ENCODE measurements around the gene NANOG.
"Not testable (repeated sequence)": the region's sequence is repeated elsewhere in the genome, so short reads cannot be mapped to it uniquely, and the experiment has no call there.

The NANOG gene

GRCh38 chr12:7788884-7789528 is at the start of gene NANOG:
NANOG (plus strand) TSS chr12:7789402; CDS start chr12:7789615, 213 bp downstream.
- not testable (repeated sequence) for H3K27me3 Mint-ChIP-seq; H3K9me3 Mint-ChIP-seq; H3K4me3 Mint-ChIP-seq; H3K4me1 Mint-ChIP-seq (ENCODE audit: low read depth); H3K27ac Mint-ChIP-seq; H3K36me3 Mint-ChIP-seq (ENCODE audit: low read depth)

DNA sequence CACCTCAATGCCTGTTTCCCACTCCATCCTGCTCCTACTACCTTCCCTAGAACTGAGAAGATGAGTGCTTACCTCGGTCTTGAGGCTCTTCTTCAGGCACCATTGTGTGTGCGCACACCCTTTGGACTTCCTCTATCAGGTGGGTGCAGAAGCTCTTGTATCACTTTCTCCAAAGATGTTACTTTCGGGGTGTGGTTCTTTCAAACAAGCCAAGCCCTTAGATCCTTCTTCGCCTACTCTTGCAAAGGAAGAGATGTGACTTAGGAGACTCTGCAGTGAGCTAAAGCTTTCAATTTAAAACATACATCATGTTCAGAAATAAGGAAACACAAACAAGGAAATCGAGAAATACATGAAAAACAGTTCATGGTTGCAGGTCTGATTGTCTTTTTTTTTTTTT is 42.0 kb upstream of the NANOG start, which contains the start of gene CLEC4C:
CLEC4C (minus strand) TSS at position 130 of the 400 bp plus-strand sequence; CDS start at position 103, 27 bp downstream.
- no peak within 1 kb of the TSS for H3K27ac Mint-ChIP-seq
- H3K4me1 Mint-ChIP-seq (ENCODE audit: low read depth): peaks cover 3% of the 10 kb centered on the region
- no peaks in the 10 kb centered on the region for H3K36me3 Mint-ChIP-seq (ENCODE audit: low read depth)
- H3K27me3 Mint-ChIP-seq: no peaks in the 10 kb centered on the region
- H3K4me3 Mint-ChIP-seq: no peak within 1 kb of the TSS
- no peaks in the 10 kb centered on the region for H3K9me3 Mint-ChIP-seq

GRCh38 chr12:7748852-7749251 is 40.4 kb upstream of the NANOG start:
- no peaks in the 10 kb centered on the region for H3K9me3 Mint-ChIP-seq
- H3K27ac Mint-ChIP-seq: no peak overlapping the region
- H3K27me3 Mint-ChIP-seq: no peaks in the 10 kb centered on the region
- H3K4me1 Mint-ChIP-seq (ENCODE audit: low read depth): peaks cover 4% of the 10 kb centered on the region
- no peak overlapping the region for H3K4me3 Mint-ChIP-seq
- H3K36me3 Mint-ChIP-seq (ENCODE audit: low read depth): no peaks in the 10 kb centered on the region

DNA sequence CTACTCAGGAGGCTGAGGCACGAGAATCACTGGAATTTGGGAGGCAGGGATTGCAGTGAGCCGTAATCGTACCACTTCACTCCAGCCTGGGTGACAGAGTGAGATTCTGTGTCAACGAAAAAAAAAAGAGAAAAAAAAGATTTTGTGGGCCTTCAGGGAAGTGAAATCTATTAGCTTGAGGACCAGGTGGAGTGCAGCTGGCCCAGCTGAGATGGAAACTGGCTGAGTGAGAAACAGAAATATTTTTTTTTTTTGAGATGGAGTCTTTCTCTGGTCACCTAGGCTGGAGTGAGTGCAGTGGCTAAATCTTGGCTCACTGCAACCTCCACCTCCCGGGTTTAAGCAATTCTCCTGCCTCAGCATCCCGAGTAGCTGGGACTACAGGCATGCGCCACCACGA is 39.8 kb upstream of the NANOG start:
- Mint-ChIP-seq H3K4me3 (no peak overlapping the region), H3K9me3 (no peaks in the 10 kb centered on the region), H3K27ac (no peak overlapping the region), H3K36me3 (ENCODE audit: low read depth) (no peaks in the 10 kb centered on the region), H3K4me1 (ENCODE audit: low read depth) (peaks cover 4% of the 10 kb centered on the region), H3K27me3 (no peaks in the 10 kb centered on the region)

DNA sequence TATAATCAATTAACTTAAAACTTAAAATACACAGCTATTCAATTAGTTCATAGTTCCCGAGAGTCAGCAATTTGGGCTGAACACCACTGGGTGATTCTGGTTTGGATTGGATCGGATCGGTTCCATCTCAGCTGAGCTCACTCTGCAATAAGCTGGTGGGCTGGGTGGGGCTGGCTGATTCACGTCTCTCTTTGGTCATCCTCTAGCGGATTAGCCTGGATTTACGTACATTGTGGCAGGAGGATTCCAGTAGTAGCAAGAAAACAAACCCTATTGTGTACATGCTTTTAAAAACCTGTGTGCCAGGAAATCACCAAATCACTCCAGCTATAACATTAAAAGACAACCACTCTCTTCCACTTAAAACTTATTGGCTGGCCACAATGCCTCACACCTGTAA is 38.9 kb upstream of the NANOG start:
- Mint-ChIP-seq H3K9me3 (no peaks in the 10 kb centered on the region), H3K27ac (no peak overlapping the region), H3K27me3 (no peaks in the 10 kb centered on the region), H3K4me1 (ENCODE audit: low read depth) (peaks cover 4% of the 10 kb centered on the region), H3K36me3 (ENCODE audit: low read depth) (no peaks in the 10 kb centered on the region), H3K4me3 (no peak overlapping the region)

GRCh38 chr12:7751394-7751793 is 37.8 kb upstream of the NANOG start:
- Mint-ChIP-seq H3K4me3 (no peak overlapping the region), H3K27ac (no peak overlapping the region), H3K27me3 (no peaks in the 10 kb centered on the region), H3K9me3 (no peaks in the 10 kb centered on the region), H3K4me1 (ENCODE audit: low read depth) (peaks cover 9% of the 10 kb centered on the region), H3K36me3 (ENCODE audit: low read depth) (no peaks in the 10 kb centered on the region)

DNA sequence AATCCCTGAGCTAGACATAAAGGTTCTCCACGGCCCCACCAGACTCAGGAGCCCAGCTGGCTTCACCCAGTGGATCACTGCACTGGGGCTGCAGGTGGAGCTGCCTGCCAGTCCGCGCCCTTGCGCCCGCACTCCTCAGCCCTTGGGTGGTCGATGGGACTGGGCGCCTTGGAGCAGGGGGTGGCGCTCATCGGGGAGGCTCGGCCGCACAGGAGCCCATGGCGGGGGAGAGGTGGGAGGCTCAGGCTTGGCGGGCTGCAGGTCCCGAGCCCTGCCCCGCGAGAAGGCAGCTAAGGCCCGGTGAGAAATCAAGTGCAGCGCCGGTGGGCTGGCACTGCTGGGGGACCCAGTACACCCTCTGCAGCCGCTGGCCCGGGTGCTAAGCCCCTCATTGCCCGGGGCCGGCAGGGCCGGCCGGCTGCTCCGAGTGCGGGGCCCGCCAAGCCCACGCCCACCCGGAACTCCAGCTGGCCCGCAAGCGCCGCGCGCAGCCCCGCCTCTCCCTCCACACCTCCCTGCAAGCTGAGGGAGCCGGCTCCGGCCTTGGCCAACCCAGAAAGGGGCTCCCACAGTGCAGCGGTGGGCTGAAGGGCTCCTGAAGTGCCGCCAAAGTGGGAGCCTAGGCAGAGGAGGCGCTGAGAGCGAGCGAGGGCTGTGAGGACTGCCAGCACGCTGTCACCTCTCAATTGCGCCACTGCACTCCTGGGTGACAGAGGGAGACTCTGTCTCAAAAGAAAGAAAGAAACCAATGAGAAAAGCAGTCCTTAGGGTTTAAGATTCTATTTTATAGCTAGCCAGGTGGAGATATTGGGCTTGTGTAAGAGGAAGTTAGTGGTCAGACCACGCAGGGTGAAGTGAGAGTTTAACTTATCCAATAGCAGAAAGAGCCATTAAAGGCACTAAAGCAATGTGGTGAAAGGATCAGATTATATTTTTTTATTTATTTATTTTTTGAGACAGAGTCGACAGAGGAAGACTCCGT is 37.0 kb upstream of the NANOG start:
- not testable (repeated sequence) for H3K36me3 Mint-ChIP-seq (ENCODE audit: low read depth); H3K4me3 Mint-ChIP-seq; H3K9me3 Mint-ChIP-seq; H3K4me1 Mint-ChIP-seq (ENCODE audit: low read depth); H3K27me3 Mint-ChIP-seq; H3K27ac Mint-ChIP-seq

DNA sequence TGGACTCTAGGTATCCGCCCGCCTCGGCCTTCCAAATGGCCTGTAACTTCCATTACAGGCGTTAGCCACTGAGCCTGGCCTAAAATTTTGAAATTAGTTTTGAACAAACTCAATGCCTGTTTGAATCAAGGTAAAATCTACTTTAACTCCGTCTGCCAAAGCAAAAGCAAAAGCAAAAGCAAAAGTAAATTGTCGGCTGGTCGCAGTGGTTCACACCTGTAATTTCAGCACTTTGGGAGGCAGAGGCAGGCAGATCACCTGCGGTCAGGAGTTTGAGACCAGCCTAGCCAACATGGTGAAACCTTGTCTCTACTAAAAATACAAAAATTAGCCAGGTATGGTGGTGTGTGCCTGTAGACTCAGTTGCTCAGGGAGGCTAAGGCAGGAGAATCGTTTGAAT is 33.5 kb upstream of the NANOG start:
- not testable (repeated sequence) for H3K27ac Mint-ChIP-seq; H3K27me3 Mint-ChIP-seq; H3K4me3 Mint-ChIP-seq; H3K36me3 Mint-ChIP-seq (ENCODE audit: low read depth); H3K9me3 Mint-ChIP-seq; H3K4me1 Mint-ChIP-seq (ENCODE audit: low read depth)

- Mint-ChIP-seq H3K27ac (no peak overlapping the region), H3K27me3 (no peaks in the 10 kb centered on the region), H3K4me1 (ENCODE audit: low read depth) (peaks cover 9% of the 10 kb centered on the region), H3K36me3 (ENCODE audit: low read depth) (no peaks in the 10 kb centered on the region), H3K4me3 (no peak overlapping the region), H3K9me3 (no peaks in the 10 kb centered on the region)
These were observed 32.2 kb upstream of the NANOG start for GRCh38 chr12:7756993-7757392.

DNA sequence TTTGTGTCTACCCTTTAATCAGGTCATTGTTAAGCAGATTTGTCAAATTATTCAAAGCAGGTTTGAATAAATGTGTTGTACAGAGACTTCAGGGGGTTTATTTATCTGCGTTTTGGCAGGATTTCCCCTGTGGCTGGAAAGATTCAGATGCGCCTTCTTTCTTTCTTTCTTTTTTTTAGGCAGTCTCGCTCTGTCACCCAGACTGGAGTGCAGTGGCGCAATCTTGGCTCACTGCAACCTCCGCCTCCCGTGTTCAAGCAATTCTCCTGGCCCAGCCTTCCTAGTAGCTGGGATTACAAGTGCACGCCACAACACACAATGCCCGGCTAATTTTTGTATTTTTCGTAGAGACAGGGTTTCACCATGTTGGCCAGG is 30.4 kb upstream of the NANOG start:
- Mint-ChIP-seq H3K27ac (no peak overlapping the region), H3K27me3 (no peaks in the 10 kb centered on the region), H3K4me1 (ENCODE audit: low read depth) (peaks cover 5% of the 10 kb centered on the region), H3K4me3 (no peak overlapping the region), H3K36me3 (ENCODE audit: low read depth) (no peaks in the 10 kb centered on the region), H3K9me3 (no peaks in the 10 kb centered on the region)

DNA sequence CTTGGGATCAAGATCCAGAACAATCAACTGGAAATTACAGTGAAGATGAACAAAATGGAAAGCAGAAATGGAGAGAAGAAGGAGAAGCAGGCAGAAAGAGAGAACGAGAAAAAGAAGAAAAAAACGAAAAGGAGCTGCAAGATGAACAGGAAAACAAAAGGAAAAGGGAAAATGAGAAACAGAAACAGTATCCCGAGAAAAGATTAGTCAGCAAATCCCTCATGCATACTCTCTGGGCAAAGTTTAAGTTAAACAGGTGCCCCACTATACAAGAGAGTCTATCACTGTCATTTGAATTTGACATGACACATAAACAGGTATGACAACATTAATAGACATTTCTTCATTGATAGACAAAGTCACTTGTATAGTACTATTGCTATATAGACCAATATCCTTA is 19.2 kb upstream of the NANOG start:
- H3K4me3 Mint-ChIP-seq: no peak overlapping the region
- H3K4me1 Mint-ChIP-seq (ENCODE audit: low read depth): no peaks in the 10 kb centered on the region
- no peaks in the 10 kb centered on the region for H3K27me3 Mint-ChIP-seq
- no peak overlapping the region for H3K27ac Mint-ChIP-seq
- no peaks in the 10 kb centered on the region for H3K9me3 Mint-ChIP-seq
- H3K36me3 Mint-ChIP-seq (ENCODE audit: low read depth): no peaks in the 10 kb centered on the region

DNA sequence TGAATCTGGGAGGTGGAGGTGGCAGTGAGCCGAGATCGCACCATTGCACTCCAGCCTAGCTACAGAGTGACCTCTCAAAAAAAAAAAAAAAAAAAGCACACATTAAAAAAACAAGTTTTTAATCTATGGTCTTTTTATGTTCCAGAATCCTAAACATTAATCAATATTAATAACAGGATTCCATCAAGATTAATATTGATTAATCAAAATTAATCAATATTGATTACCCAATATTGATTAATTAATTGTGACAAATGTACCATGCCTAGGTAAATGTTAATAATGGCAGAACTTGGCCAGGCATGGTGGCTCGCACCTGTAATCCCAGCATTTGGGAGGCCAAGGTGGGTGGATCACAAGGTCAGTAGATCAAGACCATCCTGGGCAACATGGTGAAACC is 7.9 kb upstream of the NANOG start:
- no peaks in the 10 kb centered on the region for H3K36me3 Mint-ChIP-seq (ENCODE audit: low read depth)
- no peaks in the 10 kb centered on the region for H3K27me3 Mint-ChIP-seq

DNA sequence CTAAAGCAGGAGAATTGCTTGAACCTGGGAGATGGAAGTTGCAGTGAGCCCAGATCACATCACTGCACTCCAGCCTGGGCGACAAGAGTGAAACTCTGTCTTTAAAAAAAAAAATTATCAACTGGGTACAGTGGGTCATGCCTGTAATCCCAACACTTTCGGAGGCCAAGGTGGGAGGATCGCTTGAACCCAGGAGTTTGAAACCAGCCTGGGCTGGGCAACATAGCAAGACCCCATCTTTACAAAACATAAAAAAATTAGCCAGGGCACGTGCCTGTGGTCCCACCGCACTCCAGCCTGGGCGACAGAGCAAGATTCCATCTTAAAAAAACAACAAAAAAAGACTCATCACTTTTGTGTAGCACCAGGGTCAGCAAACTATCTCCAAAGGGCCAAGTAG is 7.1 kb upstream of the NANOG start:
- Mint-ChIP-seq H3K4me1 (ENCODE audit: low read depth) (no peaks in the 10 kb centered on the region), H3K4me3 (no peak overlapping the region), H3K27ac (no peak overlapping the region), H3K27me3 (no peaks in the 10 kb centered on the region), H3K9me3 (no peaks in the 10 kb centered on the region), H3K36me3 (ENCODE audit: low read depth) (no peaks in the 10 kb centered on the region)

More for the DNA sequence above, 7.9 kb upstream of the NANOG start:
- H3K4me1 Mint-ChIP-seq (ENCODE audit: low read depth): no peaks in the 10 kb centered on the region
- H3K4me3 Mint-ChIP-seq: no peak overlapping the region
- no peak overlapping the region for H3K27ac Mint-ChIP-seq
- no peaks in the 10 kb centered on the region for H3K9me3 Mint-ChIP-seq

GRCh38 chr12:7783433-7783832 is 5.8 kb upstream of the NANOG start:
- not testable (repeated sequence) for H3K4me3 Mint-ChIP-seq; H3K9me3 Mint-ChIP-seq; H3K36me3 Mint-ChIP-seq (ENCODE audit: low read depth); H3K4me1 Mint-ChIP-seq (ENCODE audit: low read depth); H3K27me3 Mint-ChIP-seq; H3K27ac Mint-ChIP-seq

DNA sequence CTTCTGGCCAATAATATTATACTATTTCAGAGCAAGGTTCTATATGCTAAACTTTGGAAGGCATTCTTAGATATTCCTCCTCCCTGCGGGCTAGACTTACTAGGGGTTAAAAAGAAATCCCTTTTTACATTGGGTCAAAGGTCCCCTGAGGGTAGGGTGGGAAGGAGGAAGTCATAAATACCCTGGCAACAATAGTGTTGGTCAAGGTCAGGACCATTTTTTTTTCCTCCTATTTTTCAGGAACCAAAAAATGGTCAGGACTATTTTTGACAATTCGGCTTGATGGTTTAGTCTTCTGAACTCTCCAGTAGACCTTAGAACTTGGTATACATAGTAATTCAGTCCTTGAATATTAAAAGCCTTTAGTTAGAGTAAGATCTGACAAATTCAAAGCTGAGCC is 4.5 kb upstream of the NANOG start:
- H3K4me3 Mint-ChIP-seq: no peak overlapping the region
- no peaks in the 10 kb centered on the region for H3K36me3 Mint-ChIP-seq (ENCODE audit: low read depth)
- no peaks in the 10 kb centered on the region for H3K9me3 Mint-ChIP-seq
- H3K27me3 Mint-ChIP-seq: no peaks in the 10 kb centered on the region
- H3K4me1 Mint-ChIP-seq (ENCODE audit: low read depth): no peaks in the 10 kb centered on the region
- H3K27ac Mint-ChIP-seq: no peak overlapping the region
